Neutrophil (primary cell): Measurements from ENCODE around the gene MFAP4.

Experiments
- H3K27ac ChIP-seq: fragments of 200-600 bp; sonication (generic); 2 replicates; pipeline ENCODE4 v1.5.1; 2016; ENCODE audit warnings: mild to moderate bottlenecking, moderate library complexity
- H3K27me3 ChIP-seq: fragments of 200-600 bp; sonication (generic); 2 replicates; pipeline ENCODE4 v1.6.0; 2016; ENCODE audit warnings: mild to moderate bottlenecking
- H3K36me3 ChIP-seq: fragments of 200-600 bp; sonication (generic); 2 replicates; pipeline ENCODE4 v1.5.1; 2017
- H3K4me1 ChIP-seq, 2 experiments: fragments of 200-600 bp in 1 of 2; sonication (generic) in 1 of 2; 1 replicate in 1 of 2; 2 replicates in 1 of 2; pipeline versions ENCODE4 v1.5.1 to v1.6.1; 2013 to 2016; ENCODE audit warnings: low read depth in 1 of 2, low read length in 1 of 2, mild to moderate bottlenecking in 1 of 2, moderate library complexity in 1 of 2; ENCODE audit not compliant: control insufficient read depth in 1 of 2, insufficient read depth in 1 of 2
- H3K4me3 ChIP-seq, 2 experiments: fragments of 200-600 bp in 1 of 2; sonication (generic) in 1 of 2; 1 replicate in 1 of 2; 2 replicates in 1 of 2; pipeline ENCODE4 v1.5.1; 2013 to 2016; ENCODE audit warnings: low read depth in 1 of 2, low read length in 1 of 2, mild to moderate bottlenecking in 1 of 2, moderate library complexity in 1 of 2
- H3K9me3 ChIP-seq: fragments of 200-600 bp; sonication (generic); 2 replicates; pipeline ENCODE4 v1.5.1; 2016
- TF ChIP-seq, protein P1 (sequence below): fragments of 200-600 bp; sonication (generic); IDR thresholded peaks from 2 replicates; pipeline ENCODE4 v1.5.1; 2016; ENCODE audit warnings: antibody characterized with exemption

The MFAP4 gene

DNA sequence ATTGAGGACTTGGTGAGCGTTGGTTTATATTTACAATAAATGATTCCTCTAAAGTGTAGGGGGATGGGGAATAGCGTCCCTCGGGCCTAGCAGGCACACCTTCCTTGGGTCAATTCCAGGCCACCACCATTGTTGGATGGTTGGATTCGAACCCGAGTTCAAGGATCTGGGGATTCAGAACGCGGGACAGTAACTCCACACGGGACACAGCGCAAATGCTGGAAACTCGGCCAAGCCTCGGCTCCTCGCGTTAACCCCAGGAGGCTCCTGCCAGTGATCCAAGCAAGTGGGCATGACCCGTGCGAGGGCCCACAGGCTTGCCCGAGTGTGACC, 25.1 kb downstream of the MFAP4 start:
- no peaks in the 10 kb centered on the region for H3K36me3 ChIP-seq
- TF ChIP-seq, protein P1, sequence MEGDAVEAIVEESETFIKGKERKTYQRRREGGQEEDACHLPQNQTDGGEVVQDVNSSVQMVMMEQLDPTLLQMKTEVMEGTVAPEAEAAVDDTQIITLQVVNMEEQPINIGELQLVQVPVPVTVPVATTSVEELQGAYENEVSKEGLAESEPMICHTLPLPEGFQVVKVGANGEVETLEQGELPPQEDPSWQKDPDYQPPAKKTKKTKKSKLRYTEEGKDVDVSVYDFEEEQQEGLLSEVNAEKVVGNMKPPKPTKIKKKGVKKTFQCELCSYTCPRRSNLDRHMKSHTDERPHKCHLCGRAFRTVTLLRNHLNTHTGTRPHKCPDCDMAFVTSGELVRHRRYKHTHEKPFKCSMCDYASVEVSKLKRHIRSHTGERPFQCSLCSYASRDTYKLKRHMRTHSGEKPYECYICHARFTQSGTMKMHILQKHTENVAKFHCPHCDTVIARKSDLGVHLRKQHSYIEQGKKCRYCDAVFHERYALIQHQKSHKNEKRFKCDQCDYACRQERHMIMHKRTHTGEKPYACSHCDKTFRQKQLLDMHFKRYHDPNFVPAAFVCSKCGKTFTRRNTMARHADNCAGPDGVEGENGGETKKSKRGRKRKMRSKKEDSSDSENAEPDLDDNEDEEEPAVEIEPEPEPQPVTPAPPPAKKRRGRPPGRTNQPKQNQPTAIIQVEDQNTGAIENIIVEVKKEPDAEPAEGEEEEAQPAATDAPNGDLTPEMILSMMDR = no peak
- peak overlapping the region; percentile 83 to 92 for H3K4me3 ChIP-seq
- peaks cover 7 to 15% of the 10 kb centered on the region in 2 experiments for H3K4me1 ChIP-seq
- no peaks in the 10 kb centered on the region for H3K9me3 ChIP-seq
- H3K27me3 ChIP-seq = peaks cover 27% of the 10 kb centered on the region
- H3K27ac ChIP-seq = no peak overlapping the region

DNA sequence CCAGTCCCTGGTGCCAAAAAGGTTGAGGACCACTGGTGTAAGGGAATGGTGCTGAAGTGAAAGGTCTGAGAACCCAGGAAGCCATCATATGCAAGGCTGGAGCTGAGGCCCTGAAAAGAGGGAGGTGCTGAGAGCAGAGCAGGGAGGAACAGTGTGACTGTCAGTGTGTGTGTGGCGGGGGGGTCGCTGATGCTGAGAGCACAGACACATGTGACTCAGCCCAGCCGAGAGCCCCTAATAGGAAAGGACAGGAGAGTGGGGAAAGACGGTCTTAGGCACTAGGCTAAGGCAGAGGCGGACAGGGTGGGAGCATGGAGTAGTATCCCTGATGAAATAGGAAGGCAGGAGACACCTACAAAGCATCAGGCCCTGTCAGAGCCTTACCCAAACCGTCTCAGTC, 25.7 kb downstream of the MFAP4 start:
- Histone ChIP-seq H3K27me3 (peaks cover 27% of the 10 kb centered on the region), H3K36me3 (no peaks in the 10 kb centered on the region), H3K4me3 (no peak overlapping the region), H3K9me3 (no peaks in the 10 kb centered on the region), H3K4me1 (peaks cover 7 to 15% of the 10 kb centered on the region in 2 experiments), H3K27ac (no peak overlapping the region)
- TF ChIP-seq, protein P1 = no peak

DNA sequence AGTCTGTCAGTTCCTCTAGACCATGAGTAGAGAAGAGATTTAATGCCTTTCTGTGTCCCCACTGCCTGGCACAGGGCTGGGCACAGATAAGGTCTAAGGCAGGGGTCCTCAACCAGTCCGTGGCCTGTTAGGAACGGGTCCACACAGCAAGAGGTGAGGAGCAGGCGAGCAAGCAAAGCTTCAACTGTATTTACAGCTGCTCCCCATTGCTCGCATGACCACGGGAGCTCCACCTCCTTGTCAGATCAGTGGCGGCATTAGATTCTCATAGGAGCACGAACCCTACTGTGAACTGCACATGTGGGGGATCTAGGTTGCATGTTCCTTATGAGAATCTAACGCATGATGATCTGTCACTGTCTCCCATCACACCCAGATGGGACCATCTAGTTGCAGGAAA, 26.2 kb downstream of the MFAP4 start:
- H3K27me3 ChIP-seq = peaks cover 27% of the 10 kb centered on the region
- TF ChIP-seq, protein P1 = no peak

GRCh38 chr17:19359856-19360255, 27.1 kb downstream of the MFAP4 start:
- Histone ChIP-seq H3K4me1 (peaks cover 7 to 15% of the 10 kb centered on the region in 2 experiments), H3K4me3 (no peak overlapping the region), H3K27ac (no peak overlapping the region), H3K27me3 (peaks cover 27% of the 10 kb centered on the region), H3K36me3 (no peaks in the 10 kb centered on the region), H3K9me3 (no peaks in the 10 kb centered on the region)
- TF ChIP-seq, protein P1 = no peak

More for the DNA sequence above, 26.2 kb downstream of the MFAP4 start:
- Histone ChIP-seq H3K27ac (no peak overlapping the region), H3K36me3 (no peaks in the 10 kb centered on the region), H3K4me1 (peaks cover 7 to 15% of the 10 kb centered on the region in 2 experiments), H3K4me3 (no peak overlapping the region), H3K9me3 (no peaks in the 10 kb centered on the region)

- TF ChIP-seq, protein P1 = no peak
- H3K4me1 ChIP-seq = peaks cover 7 to 15% of the 10 kb centered on the region in 2 experiments
- no peak overlapping the region for H3K4me3 ChIP-seq
- H3K36me3 ChIP-seq = no peaks in the 10 kb centered on the region
- no peak overlapping the region for H3K27ac ChIP-seq
- H3K27me3 ChIP-seq = peaks cover 27% of the 10 kb centered on the region
- no peaks in the 10 kb centered on the region for H3K9me3 ChIP-seq
These were observed 27.8 kb downstream of the MFAP4 start for GRCh38 chr17:19359151-19359550.

GRCh38 chr17:19357761-19358160, 29.2 kb downstream of the MFAP4 start:
- Histone ChIP-seq H3K36me3 (no peaks in the 10 kb centered on the region), H3K27ac (no peak overlapping the region), H3K4me3 (no peak overlapping the region), H3K27me3 (peaks cover 17% of the 10 kb centered on the region), H3K9me3 (no peaks in the 10 kb centered on the region), H3K4me1 (peaks cover 7 to 12% of the 10 kb centered on the region in 2 experiments)
- TF ChIP-seq, protein P1 = no peak
